Cardiac fibroblast (primary cell): Measurements from ENCODE around the gene EFHD2.

Experiments used
- DNase-seq, 2 donors: peaks; one replicate each; pipeline versions ENCODE4 v3.0.0 to v3.0.0-alpha.2; 2010; ENCODE audit warnings: low read depth in 2 of 2
- H3K4me3 ChIP-seq, 2 donors: replicated peaks in 1 of 2; 1 replicate in 1 of 2; 2 replicates in 1 of 2; pipeline ENCODE4 v1.5.1; 2011; ENCODE audit warnings: low read depth in 2 of 2, low read length in 2 of 2, mild to moderate bottlenecking in 2 of 2, moderate library complexity in 1 of 2
- CTCF ChIP-seq: IDR thresholded peaks from one replicate; pipeline ENCODE4 v1.5.1; 2011; ENCODE audit warnings: low read depth, mild to moderate bottlenecking, low read length, inconsistent platforms

Gene EFHD2

GRCh38 chr1:15472587-15472986 is 62.9 kb downstream of the EFHD2 start:
- H3K4me3 ChIP-seq, result no peak overlapping the region
- TF ChIP-seq CTCF, result no peak
- no peak for DNase-seq

GRCh38 chr1:15475752-15476314 is 66.1 kb downstream of the EFHD2 start, which contains the start of gene CELA2B:
Gene CELA2B (plus strand): TSS chr1:15476104. CDS start chr1:15476126, 22 bp downstream.
- no peak within 1 kb of the TSS for H3K4me3 ChIP-seq
- peak in 1 of 2 donors; percentile 19 for DNase-seq
- no peak for TF ChIP-seq CTCF

GRCh38 chr1:15476927-15477326 is 67.2 kb downstream of the EFHD2 start:
- TF ChIP-seq CTCF, result no peak
- no peak for DNase-seq
- H3K4me3 ChIP-seq, result no peak overlapping the region

GRCh38 chr1:15477646-15478212 is 68.0 kb downstream of the EFHD2 start:
- no peak for DNase-seq
- no peak overlapping the region for H3K4me3 ChIP-seq
- no peak for TF ChIP-seq CTCF
